Measurements from ENCODE around the gene THBS1.

GRCh38 chr15:39543651-39544050, 37.2 kb upstream of the THBS1 start:
- TF ChIP-seq TARDBP (IDR thresholded peaks at IDR 0.05) (no peak), FOXA1 (IDR thresholded peaks at IDR 0.05) (no peak), FOXM1 (IDR thresholded peaks at IDR 0.05; ENCODE audit: borderline replicate concordance) (no peak), FOXK2 (IDR thresholded peaks at IDR 0.05) (no peak), ARNT (IDR thresholded peaks at IDR 0.05) (no peak), BHLHE40 (IDR thresholded peaks at IDR 0.05; ENCODE audit: borderline replicate concordance) (no peak), SUZ12 (IDR thresholded peaks at IDR 0.05) (no peak), SP1 (IDR thresholded peaks at IDR 0.05) (no peak), ZNF384 (IDR thresholded peaks at IDR 0.05) (no peak), ELF4 (IDR thresholded peaks at IDR 0.05) (no peak)
- TF ChIP-seq, protein P1, sequence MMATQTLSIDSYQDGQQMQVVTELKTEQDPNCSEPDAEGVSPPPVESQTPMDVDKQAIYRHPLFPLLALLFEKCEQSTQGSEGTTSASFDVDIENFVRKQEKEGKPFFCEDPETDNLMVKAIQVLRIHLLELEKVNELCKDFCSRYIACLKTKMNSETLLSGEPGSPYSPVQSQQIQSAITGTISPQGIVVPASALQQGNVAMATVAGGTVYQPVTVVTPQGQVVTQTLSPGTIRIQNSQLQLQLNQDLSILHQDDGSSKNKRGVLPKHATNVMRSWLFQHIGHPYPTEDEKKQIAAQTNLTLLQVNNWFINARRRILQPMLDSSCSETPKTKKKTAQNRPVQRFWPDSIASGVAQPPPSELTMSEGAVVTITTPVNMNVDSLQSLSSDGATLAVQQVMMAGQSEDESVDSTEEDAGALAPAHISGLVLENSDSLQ (IDR thresholded peaks at IDR 0.05), result no peak
